K562 (cell line): Measurements from ENCODE around the gene BCKDHB.

ENCODE experiments used
- ATF6 ChIP-seq: sonication (generic); formaldehyde crosslinking; IDR thresholded peaks from 2 replicates; pipeline ENCODE4 v1.4.0; 2020; ENCODE audit warnings: mild to moderate bottlenecking, missing genetic modification reagents
- RBM22 ChIP-seq: fragments of 200-400 bp; formaldehyde crosslinking; IDR thresholded peaks from 2 replicates; pipeline ENCODE4 v1.6.1; 2018; ENCODE audit warnings: low read length, low read depth; ENCODE audit not compliant: poor library complexity, severe bottlenecking
- SMAD3 ChIP-seq: fragments of 450-650 bp; formaldehyde crosslinking; conservative IDR thresholded peaks from 2 replicates; pipeline ENCODE4 v1.4.0; 2020; ENCODE audit warnings: mild to moderate bottlenecking
- ZFPM2 ChIP-seq: fragments of 250-450 bp; sonication (Bioruptor Pico); IDR thresholded peaks from 2 replicates; pipeline ENCODE4 v1.5.1; 2022; ENCODE audit warnings: mild to moderate bottlenecking

GRCh38 chr6:80158478-80158989, 52.1 kb downstream of the BCKDHB start:
- TF ChIP-seq ATF6 (CRISPR knock-in tag) (no peak), SMAD3 (no peak), RBM22 (no peak), ZFPM2 (CRISPR knock-in tag) (no peak)
